Esophagus muscularis mucosa (tissue), 4 donors: ENCODE results near the gene SLC39A10. TPM values are rescaled to one million over a fixed set of nuclear protein-coding genes. Genes with fewer than 3 reads are reported as not detected.

Source experiments
- DNase-seq: peaks from one replicate; pipeline ENCODE4 v3.0.0-alpha.2; 2017; ENCODE audit errors: extremely low spot score
- H3K27ac ChIP-seq, 4 donors: fragments of 200-600 bp; sonication (generic); replicated peaks in 1 of 4; 1 replicate in 3 of 4; 2 replicates in 1 of 4; pipeline ENCODE4 v1.5.1; 2016 to 2019; ENCODE audit warnings: mild to moderate bottlenecking in 1 of 4
- H3K27me3 ChIP-seq, 4 donors: fragments of 200-600 bp; sonication (generic); one replicate each; pipeline versions ENCODE4 v1.5.1 to v1.6.0; 2016 to 2019
- H3K36me3 ChIP-seq, 4 donors: fragments of 200-600 bp; sonication (generic); one replicate each; pipeline ENCODE4 v1.5.1; 2016 to 2019
- H3K4me1 ChIP-seq, 4 donors: fragments of 200-600 bp; sonication (generic); one replicate each; pipeline ENCODE4 v1.5.1; 2016 to 2019
- H3K4me3 ChIP-seq, 4 donors: fragments of 200-600 bp; sonication (generic); 1 replicate in 2 of 4; 2 replicates in 2 of 4; pipeline ENCODE4 v1.5.1; 2016 to 2019; ENCODE audit warnings: mild to moderate bottlenecking in 4 of 4, moderate library complexity in 1 of 4
- H3K9me3 ChIP-seq, 4 donors: fragments of 200-600 bp; sonication (generic); 1 replicate in 3 of 4; 2 replicates in 1 of 4; pipeline ENCODE4 v1.5.1; 2016 to 2019
- CTCF ChIP-seq, 3 experiments: fragments of 200-600 bp in 2 of 3; fragments of 450-650 bp in 1 of 3; sonication (generic) in 2 of 3; IDR thresholded peaks; one replicate each; pipeline ENCODE4 v1.5.1; 2017 to 2019; ENCODE audit warnings: antibody characterized with exemption in 3 of 3, mild to moderate bottlenecking in 2 of 3, moderate library complexity in 1 of 3
- EP300 ChIP-seq: sonication (generic); formaldehyde crosslinking; IDR thresholded peaks from one replicate; pipeline ENCODE4 v1.6.1; 2017; ENCODE audit warnings: antibody characterized with exemption
- POLR2A ChIP-seq: fragments of 450-650 bp; IDR thresholded peaks from one replicate; pipeline ENCODE4 v1.6.1; 2017; ENCODE audit warnings: antibody characterized with exemption, moderate library complexity, mild to moderate bottlenecking, low read depth
- POLR2AphosphoS5 ChIP-seq, 2 donors: sonication (generic); formaldehyde crosslinking; IDR thresholded peaks; one replicate each; pipeline ENCODE4 v1.6.1; 2017; ENCODE audit warnings: antibody characterized with exemption in 2 of 2
- WGBS: methylation state at CpG from one replicate; pipeline ENCODE4 v1.1.5; 2018; 5-methylcytosine and 5-hydroxymethylcytosine counted together
- intact Hi-C: fragments of 100-400 bp; cut with DNase I; formaldehyde crosslinking; loops from one replicate; pipeline ENCODE4 v1.15.1; 2023
- total RNA-seq, 4 donors: library from RNA; depleted of rRNA; stranded (reverse); fragments of >200 nt; gene quantifications; one replicate each; pipeline versions ENCODE4 v1.1.0 to v1.2.1, GENCODE V29; 2016

Gene SLC39A10
- total RNA-seq, 4 donors from 2014 or later, result 7.1 to 9.5 (median 8.3) TPM

GRCh38 chr2:195649629-195650190, 7.3 kb upstream of the SLC39A10 start:
- Histone ChIP-seq H3K4me1 (no peaks in the 10 kb centered on the region), H3K27me3 (no peaks in the 10 kb centered on the region), H3K9me3 (no peaks in the 10 kb centered on the region), H3K27ac (no peak overlapping the region), H3K4me3 (no peak overlapping the region), H3K36me3 (no peaks in the 10 kb centered on the region)
- DNase-seq, result no peak
- 73% methylated on average over 6 of the region's 6 CpGs for WGBS
- no peak for TF ChIP-seq EP300
- no peak for TF ChIP-seq POLR2A
- TF ChIP-seq CTCF (IDR thresholded peaks at IDR 0.05), result no peak
- no peak for TF ChIP-seq POLR2AphosphoS5 (IDR thresholded peaks at IDR 0.05)
- intact Hi-C loops, result no loop called here

- DNase-seq, result no peak
- no peak overlapping the region for H3K4me3 ChIP-seq
- H3K27me3 ChIP-seq, result no peaks in the 10 kb centered on the region
- intact Hi-C loops, result no loop called here
- TF ChIP-seq EP300, result no peak
- no peak for TF ChIP-seq CTCF (IDR thresholded peaks at IDR 0.05)
- no peak for TF ChIP-seq POLR2A
- TF ChIP-seq POLR2AphosphoS5 (IDR thresholded peaks at IDR 0.05), result no peak
- H3K9me3 ChIP-seq, result no peaks in the 10 kb centered on the region
- no peak overlapping the region for H3K27ac ChIP-seq
- peaks cover 0 to under 1% (median under 1%) of the 10 kb centered on the region in 4 donors for H3K4me1 ChIP-seq
- WGBS, result 58% methylated on average over 4 of the region's 4 CpGs
- H3K36me3 ChIP-seq, result no peaks in the 10 kb centered on the region
Observed at GRCh38 chr2:195651046-195651445, 6.0 kb upstream of the SLC39A10 start.

GRCh38 chr2:195652911-195653310, 4.1 kb upstream of the SLC39A10 start:
- Histone ChIP-seq H3K4me1 (peaks cover 0 to 6% (median 5%) of the 10 kb centered on the region in 4 donors), H3K27ac (no peak overlapping the region), H3K9me3 (no peaks in the 10 kb centered on the region), H3K4me3 (no peak overlapping the region), H3K27me3 (no peaks in the 10 kb centered on the region), H3K36me3 (no peaks in the 10 kb centered on the region)
- TF ChIP-seq CTCF (IDR thresholded peaks at IDR 0.05) (no peak), EP300 (no peak), POLR2A (no peak), POLR2AphosphoS5 (IDR thresholded peaks at IDR 0.05) (no peak)
- no peak for DNase-seq
- intact Hi-C loops, result no loop called here

- Histone ChIP-seq H3K27me3 (no peaks in the 10 kb centered on the region), H3K27ac (peak overlapping the region; percentile 79 to 100 (median 100)), H3K4me3 (peak overlapping the region; percentile 95 to 99 (median 98)), H3K4me1 (peaks cover 6 to 34% (median 32%) of the 10 kb centered on the region in 4 donors), H3K36me3 (no peaks in the 10 kb centered on the region), H3K9me3 (no peaks in the 10 kb centered on the region)
- WGBS, result 32% methylated on average over 19 of the region's 19 CpGs
- no peak for DNase-seq
- intact Hi-C loops, result loop anchor here (5.0 kb wide), 1 partner anchor 79 kb away; no protein-coding TSS in a partner anchor
- TF ChIP-seq CTCF (IDR thresholded peaks at IDR 0.05), result no peak
- peak in 1 of 2 donors; percentile 1 for TF ChIP-seq POLR2AphosphoS5 (IDR thresholded peaks at IDR 0.05)
- TF ChIP-seq EP300, result no peak
- TF ChIP-seq POLR2A, result no peak
Observed at GRCh38 chr2:195656161-195656858, 716 bp upstream of the SLC39A10 start.
